IPS-NIHi7 (cell line): ENCODE data around the gene SLC25A6.
"Not testable (repeated sequence)": the region's sequence is repeated elsewhere in the genome, so short reads cannot be mapped to it uniquely, and the experiment has no call there.

Experiments
- DNase-seq: peaks from one replicate; pipeline ENCODE4 v3.0.0; 2012; ENCODE audit warnings: mixed read lengths; ENCODE audit errors: extremely low spot score

The SLC25A6 gene

DNA sequence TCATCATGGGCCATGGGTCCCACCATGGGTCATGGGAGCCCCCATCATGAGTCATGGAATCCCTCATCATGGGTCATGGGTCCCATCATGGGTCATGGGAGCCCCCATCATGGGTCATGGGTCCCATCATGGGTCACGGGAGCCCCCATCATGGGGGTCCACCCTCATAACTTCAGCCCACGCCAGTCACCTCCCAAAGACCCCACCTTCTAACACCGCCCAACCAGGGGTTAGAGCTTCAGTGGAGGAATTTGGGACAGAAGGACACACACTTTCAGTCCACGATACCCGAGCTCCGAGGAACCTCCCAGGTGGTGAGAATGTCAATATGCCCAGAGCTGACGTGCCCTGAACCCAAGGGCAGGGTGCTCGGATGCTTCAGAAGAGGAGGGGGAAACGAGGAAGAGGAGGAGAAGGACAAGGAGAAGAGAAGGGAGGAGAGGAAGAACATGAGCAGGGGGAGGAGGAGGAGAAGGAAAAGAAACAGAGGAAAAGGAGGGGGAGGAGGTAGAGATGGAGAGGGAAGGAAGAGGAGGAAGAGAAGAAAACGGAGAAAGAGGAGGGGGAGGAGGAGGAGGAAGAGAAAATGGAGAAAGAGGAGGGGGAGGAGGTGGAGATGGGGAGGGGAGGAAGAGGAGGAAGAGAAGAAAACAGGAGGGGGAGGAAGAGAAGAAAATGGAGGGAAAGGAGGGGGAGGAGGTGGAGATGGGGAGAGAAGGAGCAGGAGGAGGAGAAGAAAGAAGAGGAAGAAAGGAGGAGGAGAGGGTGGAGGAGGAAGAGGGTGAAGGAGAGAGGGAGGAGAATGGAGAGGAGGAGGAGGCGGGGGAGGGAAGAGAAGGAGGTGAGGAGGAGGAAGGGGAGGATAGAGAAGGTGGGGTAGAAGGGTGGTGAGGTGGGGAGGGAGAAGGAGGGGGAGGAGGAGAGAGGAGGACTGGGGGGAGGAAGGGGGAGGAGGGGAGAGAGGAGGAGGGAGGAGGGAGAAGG is 37.6 kb downstream of the SLC25A6 start:
- DNase-seq = no peak

- DNase-seq = no peak
Measured at GRCh38 chrX:1351981-1352714, 39.8 kb downstream of the SLC25A6 start.

DNA sequence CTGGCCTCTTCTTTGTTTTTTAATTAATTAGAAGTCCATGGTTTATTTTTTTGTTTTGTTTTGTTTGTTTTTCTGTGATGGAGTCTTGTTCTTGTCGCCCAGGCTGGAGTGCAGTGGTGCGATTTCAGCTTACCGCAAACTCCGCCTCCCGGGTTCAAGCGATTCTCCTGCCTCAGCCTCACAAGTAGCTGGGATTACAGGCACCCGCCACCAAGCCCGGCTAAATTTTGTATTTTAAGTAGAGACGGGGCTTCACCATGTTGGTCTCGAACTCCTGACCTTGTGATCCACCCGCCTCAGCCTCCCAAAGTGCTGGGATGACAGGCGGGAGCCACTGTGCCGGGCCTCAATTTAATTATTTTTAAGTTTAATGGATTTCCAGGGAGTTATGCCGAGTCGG is 42.3 kb downstream of the SLC25A6 start:
- not testable (repeated sequence) for DNase-seq

DNA sequence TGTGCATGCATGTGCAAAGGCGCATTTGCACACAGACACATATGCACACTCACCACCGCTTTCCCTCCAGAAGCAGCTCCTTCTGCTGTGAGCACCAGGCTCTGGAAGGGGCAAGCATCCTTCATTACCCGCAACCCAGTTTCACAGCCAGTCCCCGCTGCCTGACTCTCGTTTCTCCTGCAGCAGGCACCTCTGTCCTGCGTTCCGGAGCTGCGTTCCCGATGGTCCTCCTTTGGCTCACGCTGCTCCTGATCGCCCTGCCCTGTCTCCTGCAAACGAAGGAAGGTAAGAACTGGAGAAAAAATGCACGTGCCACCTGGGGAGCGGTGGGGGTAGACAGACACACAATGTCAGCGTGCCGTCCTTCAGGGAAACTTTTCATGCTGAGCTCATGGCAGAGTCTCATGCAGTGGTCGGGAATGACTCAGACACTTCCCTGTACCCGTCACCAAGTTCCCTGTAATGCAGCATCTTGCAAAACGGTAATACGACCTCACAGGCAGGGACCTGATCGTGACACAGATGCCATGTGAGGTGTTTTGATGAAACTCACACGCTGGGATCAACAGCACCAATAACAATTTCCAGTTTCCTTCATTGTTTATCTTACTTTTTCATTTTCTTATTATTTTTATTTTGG is 50.2 kb downstream of the SLC25A6 start:
- no peak for DNase-seq

DNA sequence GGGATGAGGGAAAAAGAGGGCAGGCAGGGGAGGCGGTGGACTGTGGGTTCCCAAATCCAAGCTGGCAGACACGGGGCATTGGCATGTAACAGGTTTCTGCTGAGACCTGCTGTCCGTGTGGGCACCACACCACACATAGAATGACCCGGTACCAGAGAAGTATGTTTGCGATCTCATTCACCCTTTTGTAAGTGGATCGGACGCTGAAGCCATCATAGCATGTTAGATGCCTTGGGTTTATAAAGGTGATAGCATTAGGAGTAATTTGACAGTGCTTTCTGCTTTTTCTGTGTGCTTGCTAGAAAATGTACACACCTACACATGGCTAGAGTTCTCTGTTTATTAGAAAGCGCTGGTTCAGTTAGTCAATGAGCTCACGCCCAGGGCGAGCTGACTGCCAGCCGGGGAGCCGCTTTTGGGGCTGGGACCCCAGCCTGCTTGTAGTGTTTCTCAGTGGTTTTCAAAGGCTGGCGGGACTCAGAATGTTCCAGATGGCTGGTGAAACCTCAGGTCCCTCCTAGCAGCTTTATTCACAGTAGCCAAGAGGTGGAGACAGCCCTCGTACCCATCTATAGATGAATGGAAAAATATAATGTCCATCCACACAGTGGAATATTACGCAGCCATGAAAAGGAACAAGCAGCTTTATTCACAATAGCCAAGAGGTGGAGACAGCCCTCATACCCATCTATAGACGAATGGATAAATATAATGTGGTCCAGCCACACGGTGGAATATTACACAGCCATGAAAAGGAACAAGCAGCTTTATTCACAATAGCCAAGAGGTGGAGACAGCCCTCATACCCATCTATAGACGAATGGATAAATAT is 54.7 kb downstream of the SLC25A6 start:
- DNase-seq = no peak

DNA sequence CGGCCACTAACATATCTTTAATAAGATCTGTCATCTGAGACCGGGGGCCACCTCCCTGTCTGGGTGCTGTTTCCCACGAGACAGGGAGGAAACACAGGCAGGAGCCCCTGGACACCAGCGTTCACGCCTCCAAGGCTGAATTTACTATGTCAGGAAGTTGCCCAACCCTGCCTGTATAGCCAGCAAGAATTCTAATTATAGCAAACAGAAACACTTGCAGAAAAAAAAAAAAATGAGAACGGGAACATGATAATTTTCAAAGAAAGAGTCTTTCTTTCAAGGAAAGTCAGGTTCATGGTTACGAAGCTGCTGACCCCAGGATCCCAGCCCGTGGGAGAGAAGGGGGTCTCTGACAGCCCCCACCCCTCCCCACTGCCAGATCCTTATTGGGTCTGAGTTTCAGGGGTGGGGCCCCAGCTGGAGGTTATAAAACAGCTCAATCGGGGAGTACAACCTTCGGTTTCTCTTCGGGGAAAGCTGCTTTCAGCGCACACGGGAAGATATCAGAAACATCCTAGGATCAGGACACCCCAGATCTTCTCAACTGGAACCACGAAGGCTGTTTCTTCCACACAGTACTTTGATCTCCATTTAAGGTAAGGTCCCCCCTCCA is 55.5 kb downstream of the SLC25A6 start, which contains the start of gene IL3RA:
Gene IL3RA (plus strand): TSS at position 455 of the 613 bp plus-strand sequence. CDS start 4,981 bp downstream, outside the sequence.
- DNase-seq = no peak
